Measurements from ENCODE around the gene PDE2A. TPM values are rescaled to one million over a fixed set of nuclear protein-coding genes. Genes with fewer than 3 reads are reported as not detected.

PDE2A gene
- polyA plus RNA-seq, 1 donor: 18.1 TPM

GRCh38 chr11:72637198-72637597, 37.0 kb downstream of the PDE2A start:
- no peak for DNase-seq (ENCODE audit: low read depth)

- no peak for DNase-seq (ENCODE audit: low read depth)
Measured at GRCh38 chr11:72636376-72636775, 37.8 kb downstream of the PDE2A start.

GRCh38 chr11:72635933-72636332, 38.3 kb downstream of the PDE2A start:
- DNase-seq (ENCODE audit: low read depth): no peak

- DNase-seq (ENCODE audit: low read depth): no peak
Measured at GRCh38 chr11:72635309-72635915, 38.8 kb downstream of the PDE2A start.

GRCh38 chr11:72634472-72635095, 39.6 kb downstream of the PDE2A start:
- no peak for DNase-seq (ENCODE audit: low read depth)

DNA sequence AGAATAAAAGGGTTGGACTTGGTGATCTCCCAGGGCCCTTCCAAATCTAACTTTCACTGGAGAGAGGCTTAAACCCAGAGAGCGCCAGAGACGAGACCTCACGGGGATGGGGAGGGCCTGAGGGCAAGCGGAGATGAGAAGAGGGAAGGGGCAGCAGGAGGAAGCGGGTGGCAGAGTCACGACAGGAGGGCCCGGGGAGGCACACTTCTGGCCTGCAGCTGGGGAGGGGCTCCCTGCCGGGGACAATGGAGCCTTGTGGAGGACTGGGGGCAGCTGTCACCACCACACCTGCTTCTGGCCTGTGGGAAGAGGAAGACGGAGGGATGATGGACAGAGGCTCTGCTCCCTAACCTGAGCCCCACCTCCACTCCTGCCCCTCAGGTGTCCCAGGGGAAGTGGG, 40.2 kb downstream of the PDE2A start:
- DNase-seq (ENCODE audit: low read depth): no peak

DNA sequence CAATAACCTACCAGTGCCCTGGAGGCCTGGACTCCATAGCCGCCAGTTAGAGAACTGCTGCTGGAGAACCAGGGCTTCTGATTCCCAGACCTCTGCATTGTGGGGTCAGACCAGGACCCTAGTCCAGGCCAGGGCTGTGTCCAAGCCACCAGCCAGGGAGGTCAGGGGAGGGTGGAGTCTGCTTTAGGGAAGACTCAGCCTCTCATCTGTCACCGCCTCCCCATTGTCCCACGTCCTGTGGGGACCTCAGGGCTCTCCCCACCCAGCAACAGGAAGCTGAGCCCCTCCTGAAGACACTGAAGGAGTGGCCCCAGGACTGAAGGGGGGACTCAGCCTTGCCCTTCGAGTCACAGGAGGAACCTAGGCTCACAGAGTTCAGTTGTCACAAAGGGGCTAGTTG, 41.2 kb downstream of the PDE2A start:
- no peak for DNase-seq (ENCODE audit: low read depth)

GRCh38 chr11:72631806-72632731, 42.2 kb downstream of the PDE2A start:
- no peak for DNase-seq (ENCODE audit: low read depth)

DNA sequence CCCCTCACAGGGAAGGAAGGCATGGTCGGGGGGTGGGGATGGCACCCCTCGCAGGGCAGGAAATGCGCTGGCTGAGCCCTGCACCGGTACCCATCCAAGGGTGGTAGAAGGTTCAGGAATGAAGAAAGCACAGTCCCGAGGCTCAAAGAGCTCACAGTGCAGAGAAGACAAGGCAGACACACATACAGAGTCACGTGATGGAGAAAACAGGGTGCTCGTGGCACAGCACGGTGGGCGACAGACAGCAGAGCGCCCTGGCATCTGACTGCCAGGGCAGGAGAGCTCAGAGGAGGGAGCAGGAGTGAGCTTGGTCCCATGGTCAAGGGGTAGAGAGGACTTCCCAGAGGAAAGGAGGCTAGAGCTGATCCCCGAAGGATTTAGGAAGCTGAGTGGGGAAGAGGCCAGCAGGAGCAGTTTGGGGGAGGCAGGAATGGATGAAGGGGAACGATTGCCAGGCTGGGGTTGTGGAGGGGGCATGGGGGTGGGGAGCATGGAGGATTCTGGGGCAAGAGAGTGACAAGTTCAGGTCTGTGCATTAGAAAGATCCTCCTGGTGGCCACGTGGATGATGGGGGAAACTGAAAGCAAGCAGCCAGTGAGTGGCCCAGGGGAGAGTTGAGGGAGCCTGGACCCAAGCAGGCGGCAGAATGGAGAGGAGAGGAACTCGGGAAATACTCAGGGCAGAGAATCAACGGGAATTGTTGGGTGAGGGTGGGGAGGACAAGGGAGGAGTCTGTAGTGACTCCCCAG, 43.9 kb downstream of the PDE2A start:
- DNase-seq (ENCODE audit: low read depth): no peak

DNA sequence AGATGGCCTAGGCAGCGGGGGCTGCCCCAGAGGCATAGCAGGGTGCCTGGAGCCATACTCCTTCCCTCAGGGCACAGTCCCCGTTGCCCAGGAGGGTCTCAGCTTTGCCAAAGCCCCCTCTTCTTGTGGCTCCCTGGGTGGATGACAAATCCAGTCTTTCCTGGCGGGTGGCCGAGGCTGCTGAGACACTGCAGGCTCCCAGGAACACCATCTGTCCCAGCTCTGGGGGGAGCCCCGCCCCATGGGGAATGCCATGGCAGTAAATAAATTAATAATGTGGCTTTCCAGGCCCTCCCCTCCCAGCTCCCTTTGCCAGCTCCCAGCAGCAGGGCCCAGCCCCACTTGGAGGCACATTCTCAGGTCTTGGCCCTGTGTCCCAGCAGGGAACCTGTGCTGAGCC, 45.0 kb downstream of the PDE2A start:
- no peak for DNase-seq (ENCODE audit: low read depth)

DNA sequence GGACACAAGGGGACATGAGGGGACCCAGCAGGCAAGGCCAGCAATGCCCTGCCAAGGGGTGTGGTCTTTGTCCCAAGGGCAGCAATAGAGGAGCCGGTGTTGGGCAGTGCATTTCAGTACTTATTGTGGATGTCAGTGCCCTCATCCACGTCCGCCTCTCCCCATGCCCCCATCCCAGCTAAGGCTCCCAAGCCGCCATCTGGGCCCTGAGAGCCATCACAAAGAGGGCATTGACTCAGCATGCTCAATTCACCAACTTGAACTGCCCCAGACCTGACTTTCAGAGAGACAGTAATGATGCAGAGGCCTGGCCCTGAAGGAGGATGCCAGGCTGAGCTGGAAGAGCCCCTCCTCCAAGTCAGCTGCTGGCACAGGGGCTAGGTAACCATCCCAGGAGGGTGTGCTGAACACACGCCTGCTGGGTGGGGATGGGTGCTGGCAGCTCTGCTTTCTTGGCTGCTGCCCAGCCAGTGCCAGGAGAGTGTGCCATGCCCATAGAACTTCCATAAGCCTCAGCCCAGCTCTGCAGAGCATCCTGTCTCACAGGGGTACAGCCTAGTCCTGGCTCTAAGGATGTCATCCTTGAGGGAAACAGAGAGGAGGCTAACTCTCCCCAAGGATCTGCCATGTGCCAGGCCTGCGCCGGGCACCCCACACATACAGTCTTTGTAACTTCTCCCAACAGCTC, 46.5 kb downstream of the PDE2A start:
- DNase-seq (ENCODE audit: low read depth): no peak

- DNase-seq (ENCODE audit: low read depth): no peak
Measured at GRCh38 chr11:72626414-72626936, 47.7 kb downstream of the PDE2A start.

DNA sequence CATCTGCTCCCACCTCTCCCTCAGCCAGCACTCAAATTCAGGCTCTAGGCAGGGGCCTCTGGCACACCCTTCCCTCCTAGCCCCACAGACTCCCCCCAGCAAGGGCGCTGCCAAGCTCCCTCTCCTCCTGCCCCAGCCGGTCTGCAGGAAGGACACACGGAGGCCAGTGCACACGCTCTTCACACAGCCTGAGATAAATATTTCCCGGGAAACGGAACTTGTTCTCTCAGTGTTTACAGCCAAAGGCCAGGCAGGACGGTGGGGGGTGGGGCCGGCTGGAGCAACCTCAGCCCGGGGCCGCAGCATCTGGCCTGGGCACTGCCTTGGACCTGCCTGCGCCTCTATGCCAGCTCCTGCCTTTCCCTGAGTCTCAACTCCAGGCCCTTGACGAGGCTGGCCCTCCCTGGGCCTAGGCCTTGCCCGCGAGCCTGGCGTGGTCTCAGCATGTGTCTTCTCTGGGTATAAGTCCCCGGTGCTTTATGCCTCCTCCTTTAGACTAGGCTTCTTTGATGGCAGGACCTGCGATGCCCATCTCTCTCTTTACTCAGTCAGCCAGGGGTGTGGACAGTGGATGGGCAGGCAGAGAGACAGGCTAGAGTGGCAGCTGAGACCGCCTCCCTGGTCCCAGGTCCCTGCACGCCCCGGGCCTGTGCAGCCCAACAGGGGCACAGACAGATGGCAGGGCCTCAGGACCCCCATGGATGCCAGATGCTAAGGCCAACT, 48.4 kb downstream of the PDE2A start:
- no peak for DNase-seq (ENCODE audit: low read depth)

DNA sequence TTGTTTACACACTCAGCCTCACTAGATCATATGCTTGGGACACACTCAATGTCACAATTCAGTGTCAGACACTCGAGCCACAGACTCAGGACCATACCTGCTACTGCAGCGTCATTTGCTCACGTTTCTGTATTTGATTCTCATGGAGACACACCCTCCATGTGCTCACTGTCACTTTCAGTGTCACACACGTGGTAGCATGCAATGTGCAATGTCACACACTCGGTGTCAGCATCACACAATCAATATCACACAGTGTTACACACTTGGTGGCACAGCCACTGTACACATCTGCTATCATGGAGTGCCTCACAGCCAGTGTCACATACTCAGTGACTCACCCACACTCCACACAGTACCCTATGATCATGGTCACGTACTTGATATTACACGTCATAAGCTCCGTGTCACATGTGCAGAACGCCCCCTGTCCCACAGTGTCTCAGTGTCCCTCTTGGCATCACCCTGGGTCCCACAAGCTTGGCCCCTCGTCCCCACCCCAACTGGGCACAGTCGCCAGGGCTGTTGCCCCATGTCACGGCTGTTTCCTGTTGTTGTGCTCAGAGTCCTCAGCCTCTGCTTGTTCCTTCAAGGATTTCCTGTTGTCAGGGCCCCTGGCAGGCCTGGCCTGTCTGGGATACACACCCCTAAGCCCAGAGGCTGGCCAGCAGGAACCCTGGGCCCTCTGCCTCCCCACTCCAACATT, 49.6 kb downstream of the PDE2A start:
- no peak for DNase-seq (ENCODE audit: low read depth)

GRCh38 chr11:72623052-72623451, 51.2 kb downstream of the PDE2A start:
- no peak for DNase-seq (ENCODE audit: low read depth)

GRCh38 chr11:72621008-72621610, 53.1 kb downstream of the PDE2A start:
- no peak for DNase-seq (ENCODE audit: low read depth)

DNA sequence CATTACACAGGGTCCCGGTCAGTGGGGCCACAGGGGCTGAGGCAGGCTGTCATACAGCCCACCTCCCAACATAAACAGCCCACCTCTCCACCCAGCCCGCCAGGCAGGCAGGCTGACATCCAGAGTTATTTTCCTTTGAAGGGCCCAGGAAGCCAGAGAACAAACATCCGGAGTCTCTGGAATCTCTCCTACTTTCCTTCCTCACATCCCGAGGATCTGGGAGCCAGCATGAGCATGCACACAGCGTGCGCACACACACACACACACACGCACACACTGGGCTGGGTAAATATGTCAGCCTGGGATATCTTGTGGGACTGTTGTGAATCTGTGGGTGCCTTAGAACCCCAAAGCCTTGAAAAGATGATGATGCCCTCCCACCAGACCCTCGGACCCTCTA, 55.4 kb downstream of the PDE2A start:
- DNase-seq (ENCODE audit: low read depth): no peak

- peak; percentile 50 for DNase-seq (ENCODE audit: low read depth)
Measured at GRCh38 chr11:72617080-72617762, 57.0 kb downstream of the PDE2A start.

GRCh38 chr11:72616655-72617054, 57.6 kb downstream of the PDE2A start:
- DNase-seq (ENCODE audit: low read depth): no peak

Data from forelimb muscle (tissue), 1 donor.